CD1c-positive myeloid dendritic cell (primary cell): ENCODE measurements around the gene VPS13D.
"Not testable (repeated sequence)": the region's sequence is repeated elsewhere in the genome, so short reads cannot be mapped to it uniquely, and the experiment has no call there.

Experiments used
- DNase-seq: peaks from one replicate; pipeline ENCODE4 v3.0.0-alpha.2; 2016; ENCODE audit errors: extremely low spot score

Gene VPS13D

DNA sequence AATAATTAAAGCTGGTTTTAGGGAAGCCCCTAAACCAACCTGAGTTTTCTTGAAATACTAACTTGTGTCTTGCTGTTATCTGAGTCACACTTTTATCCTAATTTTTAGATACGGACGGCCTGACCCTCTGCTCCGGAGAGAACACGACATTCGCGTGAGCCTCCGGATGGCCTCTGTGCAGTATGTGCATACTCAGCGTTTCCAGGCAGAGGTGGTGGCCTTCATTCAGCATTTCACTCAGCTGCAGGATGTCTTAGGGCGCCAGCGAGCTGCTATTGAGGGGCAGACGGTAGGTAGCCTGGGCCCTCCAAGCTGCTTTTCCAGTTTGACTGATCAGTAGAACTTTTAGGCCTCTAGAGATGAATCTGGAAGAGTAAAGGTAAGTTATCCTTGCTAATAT is 63.6 kb downstream of the VPS13D start:
- no peak for DNase-seq

GRCh38 chr1:12294076-12294475 is 64.2 kb downstream of the VPS13D start:
- DNase-seq, result no peak

GRCh38 chr1:12296016-12296415 is 66.2 kb downstream of the VPS13D start:
- DNase-seq, result no peak

- DNase-seq, result peak; percentile 2
Observed at GRCh38 chr1:12296623-12297022, 66.8 kb downstream of the VPS13D start.

DNA sequence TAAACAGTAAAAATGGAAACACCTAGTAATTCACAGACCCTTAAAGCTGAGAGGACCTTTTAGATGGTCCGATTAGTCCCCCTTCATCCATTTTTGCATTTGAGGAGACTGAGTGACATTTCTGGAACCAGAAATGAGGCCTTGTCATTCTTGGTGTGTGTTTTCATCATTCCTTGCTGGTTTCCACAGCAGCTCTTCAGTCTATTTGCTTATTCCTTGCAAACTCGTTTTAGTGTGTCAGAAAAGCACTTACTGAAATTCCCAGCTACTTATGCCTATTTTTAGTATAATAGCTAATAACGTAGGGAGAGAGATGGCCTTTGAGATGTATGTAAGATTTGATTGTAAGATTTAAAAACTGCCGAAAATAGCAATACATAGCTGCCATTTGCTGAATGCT is 70.9 kb downstream of the VPS13D start:
- no peak for DNase-seq

- no peak for DNase-seq
Observed at GRCh38 chr1:12301518-12302237, 71.8 kb downstream of the VPS13D start.

DNA sequence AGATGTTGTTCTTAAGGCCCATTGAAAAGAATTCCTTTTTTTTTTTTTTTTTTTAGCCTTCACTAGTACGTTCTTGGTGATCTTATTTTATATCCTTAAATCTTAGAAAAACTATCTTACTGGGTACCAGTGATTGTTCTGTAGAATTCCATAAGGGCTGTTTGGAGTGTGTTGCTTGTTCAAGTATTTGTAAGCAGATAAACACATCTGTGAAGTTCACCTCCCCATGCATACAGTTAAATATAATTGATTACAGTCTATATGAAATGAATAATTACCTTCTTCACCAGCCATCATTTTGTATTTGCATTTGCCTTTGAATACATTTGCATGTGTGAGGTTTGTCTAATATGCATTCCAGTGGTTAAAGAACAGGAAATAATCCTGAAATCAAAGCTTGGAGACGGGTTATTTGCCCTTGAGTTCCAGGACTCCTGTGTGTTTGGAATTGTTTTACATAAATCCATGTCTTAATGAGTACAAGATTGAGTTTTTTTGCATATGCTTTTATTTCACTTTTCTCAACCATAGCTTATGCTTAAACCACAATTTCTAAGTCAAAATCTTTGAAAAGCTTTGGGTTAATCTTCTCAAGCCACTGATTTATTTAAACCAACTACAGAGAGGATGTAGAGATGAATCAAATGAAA is 73.1 kb downstream of the VPS13D start:
- DNase-seq, result no peak

DNA sequence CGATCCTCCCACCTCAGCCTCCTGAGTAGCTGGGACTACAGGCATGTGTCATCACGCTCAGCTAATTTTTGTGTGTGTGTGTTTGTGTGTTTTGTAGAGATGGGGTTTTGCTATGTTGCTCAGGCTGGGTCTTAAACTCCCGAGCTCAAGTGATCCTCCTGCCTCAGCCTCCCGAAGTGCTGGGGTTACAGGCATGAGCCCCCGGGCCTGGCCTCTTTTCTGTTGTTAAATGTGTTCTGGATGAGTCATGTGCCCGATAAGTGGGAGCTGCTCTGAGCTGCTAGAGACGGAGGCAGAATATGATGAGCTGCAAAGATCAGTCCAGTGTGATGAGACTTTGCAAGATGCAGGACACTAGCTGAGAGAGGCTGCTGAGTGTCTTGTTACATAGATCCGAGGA is 75.5 kb downstream of the VPS13D start:
- DNase-seq, result no peak

- DNase-seq, result no peak
Observed at GRCh38 chr1:12309783-12310742, 80.2 kb downstream of the VPS13D start.

- DNase-seq, result peak; percentile 27
Observed at GRCh38 chr1:12314333-12314903, 84.6 kb downstream of the VPS13D start.

GRCh38 chr1:12315146-12315545 is 85.3 kb downstream of the VPS13D start:
- DNase-seq, result no peak

GRCh38 chr1:12316331-12316730 is 86.5 kb downstream of the VPS13D start:
- no peak for DNase-seq

DNA sequence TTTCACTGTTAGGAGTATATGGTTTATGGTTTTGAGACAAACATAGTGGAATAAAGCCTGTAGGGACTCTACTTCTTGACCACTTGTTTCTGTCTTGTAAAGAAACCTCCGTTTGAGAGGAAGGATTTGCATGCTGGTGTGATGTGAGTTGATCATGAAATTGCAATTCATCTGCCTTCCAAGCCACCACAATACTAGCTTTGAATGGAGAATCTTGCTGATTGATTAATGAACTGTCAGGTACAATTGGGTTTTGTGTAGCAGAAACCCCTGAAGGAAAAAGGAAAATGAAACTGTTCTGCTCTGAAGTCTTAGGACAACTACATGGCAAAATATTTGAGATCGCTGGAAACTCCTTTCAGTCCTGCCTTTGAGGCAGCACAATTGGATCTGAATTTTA is 90.7 kb downstream of the VPS13D start:
- DNase-seq, result no peak

GRCh38 chr1:12324423-12324822 is 94.6 kb downstream of the VPS13D start:
- no peak for DNase-seq

GRCh38 chr1:12324973-12325372 is 95.1 kb downstream of the VPS13D start:
- DNase-seq, result not testable (repeated sequence)

GRCh38 chr1:12326986-12327385 is 97.2 kb downstream of the VPS13D start:
- no peak for DNase-seq

GRCh38 chr1:12327566-12327965 is 97.7 kb downstream of the VPS13D start:
- no peak for DNase-seq

GRCh38 chr1:12333036-12333785 is 103.4 kb downstream of the VPS13D start:
- DNase-seq, result no peak

DNA sequence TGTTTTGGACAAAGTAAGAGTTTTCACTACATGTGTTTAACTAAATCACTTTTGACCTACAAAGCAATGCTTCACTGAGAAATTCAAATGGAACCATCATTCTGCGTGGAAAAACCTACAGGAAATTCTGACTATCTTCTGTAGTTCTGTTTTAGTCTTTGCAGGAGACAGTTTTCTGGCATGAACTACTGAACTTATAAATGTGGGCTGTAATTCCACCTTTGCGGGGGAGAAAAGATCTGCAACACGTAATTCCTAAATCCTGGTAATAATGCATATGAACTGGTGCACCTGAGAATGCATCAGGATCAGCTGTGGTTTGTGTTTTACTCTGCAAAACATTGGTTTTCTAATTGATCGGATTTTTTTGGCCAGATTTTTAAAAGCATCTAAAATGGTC is 106.0 kb downstream of the VPS13D start:
- DNase-seq, result no peak

DNA sequence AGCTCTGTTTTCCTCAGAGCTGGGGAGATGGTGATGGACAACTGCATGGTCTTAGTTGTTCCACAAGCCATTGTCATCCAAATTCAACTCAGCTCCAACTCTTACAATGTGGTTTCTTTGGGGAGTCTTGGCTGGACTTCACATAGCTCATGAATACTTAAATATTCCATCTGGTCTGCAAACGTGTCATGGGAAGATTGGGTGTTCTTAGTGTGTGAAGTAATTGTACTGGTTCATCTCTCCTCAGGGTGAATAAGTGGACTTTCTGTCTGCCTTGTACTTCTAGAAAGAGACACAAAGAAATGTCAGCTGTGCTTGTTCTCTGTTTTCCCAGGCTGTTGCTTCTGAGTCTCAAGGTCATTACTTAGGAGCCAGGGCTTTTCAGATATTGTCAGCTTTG is 106.6 kb downstream of the VPS13D start:
- no peak for DNase-seq

DNA sequence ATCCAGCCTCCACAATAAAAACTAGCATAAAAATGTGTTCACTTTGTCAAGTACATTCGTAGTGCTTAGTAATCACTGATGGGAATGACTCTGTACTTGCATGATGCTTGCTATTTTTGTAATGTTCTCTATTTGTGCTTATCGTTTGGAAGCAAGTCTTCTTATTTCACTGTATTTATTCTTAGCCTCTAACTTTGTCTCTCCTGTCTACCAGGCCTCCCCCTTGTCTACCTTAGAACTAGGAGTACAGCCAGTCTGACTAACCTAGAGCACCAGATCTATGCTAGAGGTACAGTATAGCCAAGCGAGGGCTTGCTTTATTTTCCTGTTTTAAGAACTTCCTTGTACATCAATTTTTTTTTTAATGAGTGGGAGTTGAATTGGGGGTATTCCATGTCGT is 108.2 kb downstream of the VPS13D start:
- no peak for DNase-seq
